Neural cell (in vitro differentiated cells): ENCODE data around the gene SLC35D1. TPM values are rescaled to one million over a fixed set of nuclear protein-coding genes. Genes with fewer than 3 reads are reported as not detected.

Experiments
- H2AFZ ChIP-seq: fragments of 200-600, 300-800 bp; sonication (generic), shearing (Covaris generic); 2 replicates; pipeline ENCODE4 v1.6.0; 2014; ENCODE audit warnings: low read depth, mild to moderate bottlenecking, antibody characterized with exemption, low read length, moderate library complexity
- H3F3A ChIP-seq: fragments of 200-600 bp; shearing (Covaris generic); 2 replicates; pipeline ENCODE4 v1.6.1; 2016; ENCODE audit warnings: mild to moderate bottlenecking, moderate library complexity, mixed read lengths, antibody characterized with exemption, low read length; ENCODE audit not compliant: insufficient read depth, poor library complexity, severe bottlenecking
- H3K27ac ChIP-seq: fragments of 200-600, 300-800 bp; sonication (generic), shearing (Covaris generic); 2 replicates; pipeline ENCODE4 v1.5.1; 2014; ENCODE audit warnings: mild to moderate bottlenecking, low read length, moderate library complexity
- H3K27me3 ChIP-seq: fragments of 300-800, 200-600 bp; sonication (generic), shearing (Covaris generic); 2 replicates; pipeline ENCODE4 v1.6.0; 2014; ENCODE audit warnings: mild to moderate bottlenecking, low read depth, low read length, moderate library complexity; ENCODE audit not compliant: insufficient read depth
- H3K36me3 ChIP-seq: fragments of 300-800, 200-600 bp; sonication (generic), shearing (Covaris generic); 2 replicates; pipeline ENCODE4 v1.5.1; 2014; ENCODE audit warnings: mild to moderate bottlenecking, antibody characterized with exemption, low read length, moderate library complexity; ENCODE audit not compliant: insufficient read depth
- H3K4me2 ChIP-seq: fragments of 300-800, 200-600 bp; sonication (generic), shearing (Covaris generic); 2 replicates; pipeline ENCODE4 v1.6.0; 2014; ENCODE audit warnings: mild to moderate bottlenecking, low read length
- H3K4me3 ChIP-seq: fragments of 300-800, 200-600 bp; sonication (generic), shearing (Covaris generic); 2 replicates; pipeline ENCODE4 v1.5.1; 2014; ENCODE audit warnings: mild to moderate bottlenecking, low read length, moderate library complexity
- H3K79me2 ChIP-seq: fragments of 200-600 bp; shearing (Covaris generic); replicated peaks from 2 replicates; pipeline ENCODE4 v1.6.0; 2014; ENCODE audit warnings: mild to moderate bottlenecking, low read length, moderate library complexity; ENCODE audit not compliant: insufficient read depth
- H3K9ac ChIP-seq: fragments of 300-800, 200-600 bp; sonication (generic), shearing (Covaris generic); 2 replicates; pipeline ENCODE4 v1.6.1; 2016; ENCODE audit warnings: mild to moderate bottlenecking, low read length, mixed read lengths
- H3K9me2 ChIP-seq: fragments of 200-600 bp; shearing (Covaris generic); 2 replicates; pipeline ENCODE4 v1.6.1; 2016; ENCODE audit warnings: mild to moderate bottlenecking, low read length, mixed read lengths; ENCODE audit not compliant: insufficient read depth
- H3K9me3 ChIP-seq: fragments of 200-600, 300-800 bp; sonication (generic), shearing (Covaris generic); 2 replicates; pipeline ENCODE4 v1.6.1; 2016; ENCODE audit warnings: mild to moderate bottlenecking, mixed run types, low read length, moderate library complexity, mixed read lengths
- H4K20me1 ChIP-seq: fragments of 200-600 bp; shearing (Covaris generic); 2 replicates; pipeline ENCODE4 v1.6.1; 2016; ENCODE audit warnings: mild to moderate bottlenecking, mixed run types; ENCODE audit not compliant: insufficient read depth
- EP300 ChIP-seq: fragments of 450-650 bp; conservative IDR thresholded peaks from 2 replicates; pipeline ENCODE4 v1.6.1; 2014; ENCODE audit warnings: antibody characterized with exemption, mild to moderate bottlenecking, moderate library complexity; ENCODE audit not compliant: poor library complexity, severe bottlenecking
- EZH2 ChIP-seq: fragments of 200-600, 300-800 bp; shearing (Covaris generic), sonication (generic); IDR thresholded peaks from 2 replicates; pipeline ENCODE4 v1.6.1; 2014; ENCODE audit warnings: antibody characterized with exemption, low read length, borderline replicate concordance, mild to moderate bottlenecking; ENCODE audit not compliant: insufficient read depth, poor library complexity, severe bottlenecking
- MXI1 ChIP-seq: fragments of 450-650 bp; conservative IDR thresholded peaks from 2 replicates; pipeline ENCODE4 v1.6.1; 2014; ENCODE audit warnings: antibody characterized with exemption, mild to moderate bottlenecking; ENCODE audit not compliant: poor library complexity, severe bottlenecking
- POLR2AphosphoS5 ChIP-seq: IDR thresholded peaks from 2 replicates; pipeline ENCODE4 v1.6.1; 2012
- RAD21 ChIP-seq: fragments of 450-650 bp; conservative IDR thresholded peaks from 2 replicates; pipeline ENCODE4 v1.6.1; 2014; ENCODE audit warnings: antibody characterized with exemption, mild to moderate bottlenecking, moderate library complexity
- SMC3 ChIP-seq: fragments of 450-650 bp; conservative IDR thresholded peaks from 2 replicates; pipeline ENCODE4 v1.6.1; 2014; ENCODE audit warnings: antibody characterized with exemption, mild to moderate bottlenecking, moderate library complexity; ENCODE audit not compliant: poor library complexity
- TAF1 ChIP-seq: IDR thresholded peaks from 2 replicates; pipeline ENCODE4 v1.6.1; 2012; ENCODE audit warnings: low read depth
- polyA plus RNA-seq: library from polyadenylated mRNA; depleted of rRNA; stranded (reverse); fragments of >200 nt; gene quantifications from 2 replicates; pipeline ENCODE4 v1.2.3, GENCODE V29; 2014
- TF ChIP-seq, protein P1 (sequence below): fragments of 450-650 bp; IDR thresholded peaks from 2 replicates; pipeline ENCODE4 v1.5.1; 2014; ENCODE audit warnings: antibody characterized with exemption, mild to moderate bottlenecking, moderate library complexity; ENCODE audit not compliant: poor library complexity, severe bottlenecking
- TF ChIP-seq, protein P2 (sequence below): IDR thresholded peaks from 2 replicates; pipeline ENCODE4 v1.6.1; 2012; ENCODE audit warnings: borderline replicate concordance

Gene SLC35D1
- polyA plus RNA-seq, 1 donor from 2014 or later, result 17.9 TPM

DNA sequence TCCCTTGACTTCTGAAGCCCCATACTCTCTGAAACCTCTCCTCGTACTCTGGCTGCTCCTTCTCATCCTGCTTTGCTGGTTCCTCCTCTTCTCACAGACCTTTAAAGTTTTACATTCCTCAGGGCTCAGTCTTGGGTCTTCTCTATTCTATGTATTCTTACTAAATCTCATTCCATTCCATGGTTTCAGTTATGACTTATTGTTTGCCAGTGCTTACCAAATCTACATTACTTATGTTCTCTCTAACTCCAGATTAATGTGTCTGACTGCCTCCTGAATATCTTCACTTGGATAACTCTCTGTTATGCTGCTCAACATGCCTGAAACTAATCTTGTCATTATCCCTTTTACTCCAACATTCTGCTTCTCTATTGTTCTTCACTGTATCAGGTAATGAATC lies 5.4 kb upstream of the SLC35D1 start:
- Histone ChIP-seq H3K9me3 (no peaks in the 10 kb centered on the region), H2AFZ (no peak overlapping the region), H3F3A (no peaks in the 10 kb centered on the region), H3K79me2 (no peaks in the 10 kb centered on the region), H3K27me3 (peaks cover 3% of the 10 kb centered on the region), H3K9me2 (no peaks in the 10 kb centered on the region), H3K36me3 (no peaks in the 10 kb centered on the region), H3K27ac (no peak overlapping the region), H3K4me2 (no peak overlapping the region), H3K9ac (no peak overlapping the region), H4K20me1 (no peaks in the 10 kb centered on the region), H3K4me3 (no peak overlapping the region)
- TF ChIP-seq TAF1 (no peak), EP300 (no peak), SMC3 (no peak), MXI1 (no peak), EZH2 (no peak), RAD21 (no peak), POLR2AphosphoS5 (no peak)
- TF ChIP-seq, protein P1, sequence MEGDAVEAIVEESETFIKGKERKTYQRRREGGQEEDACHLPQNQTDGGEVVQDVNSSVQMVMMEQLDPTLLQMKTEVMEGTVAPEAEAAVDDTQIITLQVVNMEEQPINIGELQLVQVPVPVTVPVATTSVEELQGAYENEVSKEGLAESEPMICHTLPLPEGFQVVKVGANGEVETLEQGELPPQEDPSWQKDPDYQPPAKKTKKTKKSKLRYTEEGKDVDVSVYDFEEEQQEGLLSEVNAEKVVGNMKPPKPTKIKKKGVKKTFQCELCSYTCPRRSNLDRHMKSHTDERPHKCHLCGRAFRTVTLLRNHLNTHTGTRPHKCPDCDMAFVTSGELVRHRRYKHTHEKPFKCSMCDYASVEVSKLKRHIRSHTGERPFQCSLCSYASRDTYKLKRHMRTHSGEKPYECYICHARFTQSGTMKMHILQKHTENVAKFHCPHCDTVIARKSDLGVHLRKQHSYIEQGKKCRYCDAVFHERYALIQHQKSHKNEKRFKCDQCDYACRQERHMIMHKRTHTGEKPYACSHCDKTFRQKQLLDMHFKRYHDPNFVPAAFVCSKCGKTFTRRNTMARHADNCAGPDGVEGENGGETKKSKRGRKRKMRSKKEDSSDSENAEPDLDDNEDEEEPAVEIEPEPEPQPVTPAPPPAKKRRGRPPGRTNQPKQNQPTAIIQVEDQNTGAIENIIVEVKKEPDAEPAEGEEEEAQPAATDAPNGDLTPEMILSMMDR, result no peak
- TF ChIP-seq, protein P2, sequence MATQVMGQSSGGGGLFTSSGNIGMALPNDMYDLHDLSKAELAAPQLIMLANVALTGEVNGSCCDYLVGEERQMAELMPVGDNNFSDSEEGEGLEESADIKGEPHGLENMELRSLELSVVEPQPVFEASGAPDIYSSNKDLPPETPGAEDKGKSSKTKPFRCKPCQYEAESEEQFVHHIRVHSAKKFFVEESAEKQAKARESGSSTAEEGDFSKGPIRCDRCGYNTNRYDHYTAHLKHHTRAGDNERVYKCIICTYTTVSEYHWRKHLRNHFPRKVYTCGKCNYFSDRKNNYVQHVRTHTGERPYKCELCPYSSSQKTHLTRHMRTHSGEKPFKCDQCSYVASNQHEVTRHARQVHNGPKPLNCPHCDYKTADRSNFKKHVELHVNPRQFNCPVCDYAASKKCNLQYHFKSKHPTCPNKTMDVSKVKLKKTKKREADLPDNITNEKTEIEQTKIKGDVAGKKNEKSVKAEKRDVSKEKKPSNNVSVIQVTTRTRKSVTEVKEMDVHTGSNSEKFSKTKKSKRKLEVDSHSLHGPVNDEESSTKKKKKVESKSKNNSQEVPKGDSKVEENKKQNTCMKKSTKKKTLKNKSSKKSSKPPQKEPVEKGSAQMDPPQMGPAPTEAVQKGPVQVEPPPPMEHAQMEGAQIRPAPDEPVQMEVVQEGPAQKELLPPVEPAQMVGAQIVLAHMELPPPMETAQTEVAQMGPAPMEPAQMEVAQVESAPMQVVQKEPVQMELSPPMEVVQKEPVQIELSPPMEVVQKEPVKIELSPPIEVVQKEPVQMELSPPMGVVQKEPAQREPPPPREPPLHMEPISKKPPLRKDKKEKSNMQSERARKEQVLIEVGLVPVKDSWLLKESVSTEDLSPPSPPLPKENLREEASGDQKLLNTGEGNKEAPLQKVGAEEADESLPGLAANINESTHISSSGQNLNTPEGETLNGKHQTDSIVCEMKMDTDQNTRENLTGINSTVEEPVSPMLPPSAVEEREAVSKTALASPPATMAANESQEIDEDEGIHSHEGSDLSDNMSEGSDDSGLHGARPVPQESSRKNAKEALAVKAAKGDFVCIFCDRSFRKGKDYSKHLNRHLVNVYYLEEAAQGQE, result no peak

GRCh38 chr1:67058761-67059160 lies 4.8 kb upstream of the SLC35D1 start:
- H2AFZ ChIP-seq, result no peak overlapping the region
- H3K9ac ChIP-seq, result no peak overlapping the region
- H3K9me2 ChIP-seq, result no peaks in the 10 kb centered on the region
- TF ChIP-seq MXI1, result no peak
- no peak for TF ChIP-seq EZH2
- TF ChIP-seq TAF1, result no peak
- TF ChIP-seq EP300, result no peak
- TF ChIP-seq, protein P2, result no peak
- TF ChIP-seq RAD21, result no peak
- no peak for TF ChIP-seq SMC3
- TF ChIP-seq POLR2AphosphoS5, result no peak
- TF ChIP-seq, protein P1, result no peak
- H3K36me3 ChIP-seq, result no peaks in the 10 kb centered on the region
- no peaks in the 10 kb centered on the region for H3F3A ChIP-seq
- no peaks in the 10 kb centered on the region for H4K20me1 ChIP-seq
- H3K27me3 ChIP-seq, result peaks cover 3% of the 10 kb centered on the region
- no peaks in the 10 kb centered on the region for H3K79me2 ChIP-seq
- H3K27ac ChIP-seq, result no peak overlapping the region
- no peak overlapping the region for H3K4me2 ChIP-seq
- no peak overlapping the region for H3K4me3 ChIP-seq
- H3K9me3 ChIP-seq, result no peaks in the 10 kb centered on the region
